Esophagus muscularis mucosa (tissue), 3 donors: ENCODE data around the gene B4GALT4.

Experiments used
- CTCF ChIP-seq, 3 experiments: fragments of 200-600 bp in 2 of 3; fragments of 450-650 bp in 1 of 3; sonication (generic) in 2 of 3; IDR thresholded peaks; one replicate each; pipeline ENCODE4 v1.5.1; 2017 to 2019; ENCODE audit warnings: antibody characterized with exemption in 3 of 3, mild to moderate bottlenecking in 2 of 3, moderate library complexity in 1 of 3
- POLR2A ChIP-seq: fragments of 450-650 bp; IDR thresholded peaks from one replicate; pipeline ENCODE4 v1.6.1; 2017; ENCODE audit warnings: antibody characterized with exemption, moderate library complexity, mild to moderate bottlenecking, low read depth

- TF ChIP-seq CTCF (IDR thresholded peaks at IDR 0.05): no peak
- no peak for TF ChIP-seq POLR2A
Observed at GRCh38 chr3:119175872-119176756, 64.6 kb downstream of the B4GALT4 start.
